ENCODE measurements around the gene AKNA.

The AKNA gene

GRCh38 chr9:114387680-114388356 is at the start of gene AKNA:
Gene AKNA, minus strand, starts transcription at chr9:114387982. Its CDS starts 6,649 bp downstream, at chr9:114381333.
- peak; percentile 93 for DNase-seq

GRCh38 chr9:114437401-114437893 is 49.7 kb upstream of the AKNA start:
- DNase-seq, result no peak

- DNase-seq, result peak; percentile 74
Measured at GRCh38 chr9:114434878-114435311, 47.1 kb upstream of the AKNA start.

GRCh38 chr9:114433720-114434255 is 46.0 kb upstream of the AKNA start:
- peak; percentile 10 for DNase-seq

- peak; percentile 34 for DNase-seq
Measured at GRCh38 chr9:114433086-114433485, 45.3 kb upstream of the AKNA start.

- DNase-seq, result no peak
Measured at GRCh38 chr9:114432323-114433067, 44.7 kb upstream of the AKNA start.

- peak; percentile 21 for DNase-seq
Measured at GRCh38 chr9:114431770-114432169, 44.0 kb upstream of the AKNA start.

- peak; percentile 26 for DNase-seq
Measured at GRCh38 chr9:114431003-114431402, 43.2 kb upstream of the AKNA start.

GRCh38 chr9:114430457-114430856 is 42.7 kb upstream of the AKNA start:
- no peak for DNase-seq

- no peak for DNase-seq
Measured at GRCh38 chr9:114429488-114429887, 41.7 kb upstream of the AKNA start.

GRCh38 chr9:114428466-114428865 is 40.7 kb upstream of the AKNA start:
- no peak for DNase-seq

GRCh38 chr9:114427644-114428043 is 39.9 kb upstream of the AKNA start:
- no peak for DNase-seq

- no peak for DNase-seq
Measured at GRCh38 chr9:114426046-114426948, 38.5 kb upstream of the AKNA start.

- no peak for DNase-seq
Measured at GRCh38 chr9:114425126-114425525, 37.3 kb upstream of the AKNA start.

- DNase-seq, result no peak
Measured at GRCh38 chr9:114424126-114424525, 36.3 kb upstream of the AKNA start.

GRCh38 chr9:114423181-114423580 is 35.4 kb upstream of the AKNA start:
- DNase-seq, result no peak

- DNase-seq, result no peak
Measured at GRCh38 chr9:114421147-114421546, 33.4 kb upstream of the AKNA start.

GRCh38 chr9:114419796-114420195 is 32.0 kb upstream of the AKNA start:
- no peak for DNase-seq

- no peak for DNase-seq
Measured at GRCh38 chr9:114418053-114418452, 30.3 kb upstream of the AKNA start.

GRCh38 chr9:114417511-114417910 is 29.7 kb upstream of the AKNA start:
- no peak for DNase-seq

- no peak for DNase-seq
Measured at GRCh38 chr9:114416906-114417305, 29.1 kb upstream of the AKNA start.

- DNase-seq, result no peak
Measured at GRCh38 chr9:114416290-114416689, 28.5 kb upstream of the AKNA start.

- no peak for DNase-seq
Measured at GRCh38 chr9:114414346-114414745, 26.6 kb upstream of the AKNA start.
